Progenitor cell of endocrine pancreas (in vitro differentiated cells): ENCODE results near the gene SRRM4. TPM values are rescaled to one million over a fixed set of nuclear protein-coding genes. Genes with fewer than 3 reads are reported as not detected.

Experiments
- DNase-seq: peaks from one replicate; pipeline ENCODE4 v3.0.0; 2021; ENCODE audit warnings: low spot score; ENCODE audit not compliant: unreplicated experiment
- H3K27ac Mint-ChIP-seq: 2 replicates; pipeline ENCODE4 v1.8.0; 2021; ENCODE audit warnings: mild to moderate bottlenecking, moderate library complexity, mixed read lengths
- H3K27me3 Mint-ChIP-seq: 2 replicates; pipeline ENCODE4 v1.8.0; 2021; ENCODE audit warnings: mixed read lengths
- H3K36me3 Mint-ChIP-seq: 2 replicates; pipeline ENCODE4 v1.8.0; 2022; ENCODE audit warnings: mixed read lengths; ENCODE audit not compliant: insufficient read depth
- H3K4me1 Mint-ChIP-seq: 2 replicates; pipeline ENCODE4 v1.8.0; 2021; ENCODE audit warnings: low read depth, mixed read lengths
- H3K4me3 Mint-ChIP-seq: 2 replicates; pipeline ENCODE4 v1.8.0; 2021; ENCODE audit warnings: low read depth, mild to moderate bottlenecking, moderate library complexity, mixed read lengths
- H3K9me3 Mint-ChIP-seq: 2 replicates; pipeline ENCODE4 v1.8.0; 2021; ENCODE audit warnings: low read depth, mixed read lengths
- CTCF ChIP-seq: fragments of 200-600 bp; sonication (generic); IDR thresholded peaks from one replicate; pipeline ENCODE4 v1.5.0; 2021; ENCODE audit warnings: antibody characterized with exemption, mild to moderate bottlenecking; ENCODE audit not compliant: unreplicated experiment
- total RNA-seq: library from RNA; stranded (reverse); gene quantifications from 2 replicates; pipeline ENCODE4 v1.2.1, GENCODE V29; 2021

The SRRM4 gene
- total RNA-seq, 1 donor from 2014 or later: 2.4 TPM

- Mint-ChIP-seq H3K27ac (no peak overlapping the region), H3K36me3 (no peaks in the 10 kb centered on the region), H3K4me3 (no peak overlapping the region), H3K9me3 (no peaks in the 10 kb centered on the region), H3K4me1 (peaks cover 4% of the 10 kb centered on the region), H3K27me3 (peaks cover 45% of the 10 kb centered on the region)
- no peak for TF ChIP-seq CTCF
- DNase-seq: no peak
These were observed 98.2 kb downstream of the SRRM4 start for GRCh38 chr12:119079530-119079929.

- DNase-seq: no peak
- peaks cover 4% of the 10 kb centered on the region for H3K4me1 Mint-ChIP-seq
- H3K4me3 Mint-ChIP-seq: no peak overlapping the region
- no peak overlapping the region for H3K27ac Mint-ChIP-seq
- no peaks in the 10 kb centered on the region for H3K9me3 Mint-ChIP-seq
- no peak for TF ChIP-seq CTCF
- H3K36me3 Mint-ChIP-seq: no peaks in the 10 kb centered on the region
- H3K27me3 Mint-ChIP-seq: peaks cover 58% of the 10 kb centered on the region
These were observed 100.7 kb downstream of the SRRM4 start for GRCh38 chr12:119082016-119082415.

- TF ChIP-seq CTCF: no peak
- DNase-seq: no peak
- H3K36me3 Mint-ChIP-seq: no peaks in the 10 kb centered on the region
- no peaks in the 10 kb centered on the region for H3K9me3 Mint-ChIP-seq
- no peak overlapping the region for H3K4me3 Mint-ChIP-seq
- H3K4me1 Mint-ChIP-seq: peaks cover 4% of the 10 kb centered on the region
- no peak overlapping the region for H3K27ac Mint-ChIP-seq
- H3K27me3 Mint-ChIP-seq: peaks cover 60% of the 10 kb centered on the region
These were observed 101.2 kb downstream of the SRRM4 start for GRCh38 chr12:119082496-119082895.

GRCh38 chr12:119088685-119089379 is 107.5 kb downstream of the SRRM4 start:
- H3K9me3 Mint-ChIP-seq: no peaks in the 10 kb centered on the region
- no peak for TF ChIP-seq CTCF
- no peak for DNase-seq
- H3K4me1 Mint-ChIP-seq: no peaks in the 10 kb centered on the region
- H3K27ac Mint-ChIP-seq: no peak overlapping the region
- H3K4me3 Mint-ChIP-seq: no peak overlapping the region
- H3K27me3 Mint-ChIP-seq: peaks cover 56% of the 10 kb centered on the region
- H3K36me3 Mint-ChIP-seq: no peaks in the 10 kb centered on the region

GRCh38 chr12:119089380-119090013 is 108.2 kb downstream of the SRRM4 start:
- Mint-ChIP-seq H3K4me3 (no peak overlapping the region), H3K27ac (no peak overlapping the region), H3K36me3 (no peaks in the 10 kb centered on the region), H3K4me1 (no peaks in the 10 kb centered on the region), H3K9me3 (no peaks in the 10 kb centered on the region), H3K27me3 (peaks cover 58% of the 10 kb centered on the region)
- TF ChIP-seq CTCF: no peak
- no peak for DNase-seq
